ENCODE data around the gene CDCA3.

The CDCA3 gene

DNA sequence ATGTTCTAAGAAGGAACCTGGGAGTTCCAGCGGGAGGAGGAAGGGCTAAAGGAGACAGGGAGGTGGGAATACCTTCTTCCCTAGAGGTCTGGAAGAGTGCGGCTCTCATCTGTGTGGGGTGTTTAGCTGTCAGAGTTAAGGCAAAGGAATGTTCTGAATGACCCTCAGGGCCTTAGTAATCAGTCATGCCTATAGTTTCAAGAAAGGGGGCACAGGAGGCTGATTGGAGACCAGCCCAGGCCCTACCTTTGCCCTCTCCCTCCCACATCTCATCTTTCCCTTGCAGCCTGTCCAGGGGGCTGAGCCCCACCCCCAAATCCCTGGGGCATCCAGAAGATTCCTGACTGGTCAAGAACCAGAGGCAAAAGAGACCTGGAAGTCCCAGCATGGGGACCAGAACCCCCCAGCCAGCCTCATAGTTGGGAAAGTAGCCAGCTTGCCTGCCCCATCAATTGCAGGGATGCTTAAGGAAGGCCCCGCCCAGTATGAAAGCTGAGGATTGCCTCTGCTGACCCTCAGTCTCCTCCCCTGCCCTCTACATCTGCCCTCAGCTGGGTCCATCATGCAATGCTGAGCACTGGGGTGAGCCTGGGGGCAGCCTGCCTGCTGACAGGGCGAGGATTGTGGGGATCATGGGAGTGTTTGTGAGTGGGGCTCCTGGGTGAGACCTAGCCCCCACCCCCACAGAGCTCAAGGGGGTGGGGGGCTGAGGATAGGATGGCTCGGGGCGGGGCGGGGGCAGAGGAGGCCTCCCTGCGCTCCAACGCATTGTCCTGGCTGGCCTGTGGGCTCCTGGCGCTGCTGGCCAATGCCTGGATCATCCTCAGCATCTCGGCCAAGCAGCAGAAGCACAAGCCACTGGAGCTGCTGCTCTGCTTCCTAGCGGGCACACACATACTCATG, 27.7 kb downstream of the CDCA3 start:
- TF ChIP-seq CTCF (IDR thresholded peaks at IDR 0.05; ENCODE audit: low read depth, low read length): no peak
- H3K9me3 ChIP-seq (ENCODE audit: severe bottlenecking): no peaks in the 10 kb centered on the region
- H3K27me3 ChIP-seq (ENCODE audit: insufficient read depth, low read depth, severe bottlenecking): no peaks in the 10 kb centered on the region
- H3K36me3 ChIP-seq: peaks cover 22% of the 10 kb centered on the region
- no peak overlapping the region for H3K4me3 ChIP-seq (ENCODE audit: low read depth, low read length)
- peak; percentile 36 for DNase-seq
- no peak overlapping the region for H3K27ac ChIP-seq

GRCh38 chr12:6822426-6823135, 28.5 kb downstream of the CDCA3 start:
- no peak overlapping the region for H3K27ac ChIP-seq
- no peak for TF ChIP-seq CTCF (IDR thresholded peaks at IDR 0.05; ENCODE audit: low read depth, low read length)

GRCh38 chr12:6821591-6822425, 29.3 kb downstream of the CDCA3 start, which contains the start of gene GPR162:
Gene GPR162, plus strand, starts transcription at chr12:6821821. Its CDS starts 2,078 bp downstream, at chr12:6823899.
- H3K4me3 ChIP-seq (ENCODE audit: low read depth, low read length): peak within 1 kb of the TSS; percentile 38
- H3K36me3 ChIP-seq: peaks cover 19% of the 10 kb centered on the region
- H3K9me3 ChIP-seq (ENCODE audit: severe bottlenecking): no peaks in the 10 kb centered on the region
- H3K27me3 ChIP-seq (ENCODE audit: insufficient read depth, low read depth, severe bottlenecking): no peaks in the 10 kb centered on the region
- no peak for TF ChIP-seq CTCF (IDR thresholded peaks at IDR 0.05; ENCODE audit: low read depth, low read length)
- peak within 1 kb of the TSS; percentile 67 for H3K27ac ChIP-seq
- DNase-seq: peak; percentile 79

More at GRCh38 chr12:6822426-6823135, 28.5 kb downstream of the CDCA3 start:
- Histone ChIP-seq H3K4me3 (ENCODE audit: low read depth, low read length) (no peak overlapping the region), H3K36me3 (peaks cover 22% of the 10 kb centered on the region), H3K27me3 (ENCODE audit: insufficient read depth, low read depth, severe bottlenecking) (no peaks in the 10 kb centered on the region), H3K9me3 (ENCODE audit: severe bottlenecking) (no peaks in the 10 kb centered on the region)
- no peak for DNase-seq

GRCh38 chr12:6820166-6820565, 30.9 kb downstream of the CDCA3 start:
- no peaks in the 10 kb centered on the region for H3K27me3 ChIP-seq (ENCODE audit: insufficient read depth, low read depth, severe bottlenecking)
- no peak for TF ChIP-seq CTCF (IDR thresholded peaks at IDR 0.05; ENCODE audit: low read depth, low read length)
- DNase-seq: peak; percentile 45

More at GRCh38 chr12:6820166-6820565, 30.9 kb downstream of the CDCA3 start:
- no peak overlapping the region for H3K4me3 ChIP-seq (ENCODE audit: low read depth, low read length)
- H3K27ac ChIP-seq: peak overlapping the region; percentile 64
- no peaks in the 10 kb centered on the region for H3K9me3 ChIP-seq (ENCODE audit: severe bottlenecking)
- peaks cover 8% of the 10 kb centered on the region for H3K36me3 ChIP-seq
